ENCODE measurements around the gene CCNY. TPM values are rescaled to one million over a fixed set of nuclear protein-coding genes. Genes with fewer than 3 reads are reported as not detected.

CCNY gene
- total RNA-seq, 4 donors from 2014 or later, result 39.2 to 47.8 (median 40.9) TPM

DNA sequence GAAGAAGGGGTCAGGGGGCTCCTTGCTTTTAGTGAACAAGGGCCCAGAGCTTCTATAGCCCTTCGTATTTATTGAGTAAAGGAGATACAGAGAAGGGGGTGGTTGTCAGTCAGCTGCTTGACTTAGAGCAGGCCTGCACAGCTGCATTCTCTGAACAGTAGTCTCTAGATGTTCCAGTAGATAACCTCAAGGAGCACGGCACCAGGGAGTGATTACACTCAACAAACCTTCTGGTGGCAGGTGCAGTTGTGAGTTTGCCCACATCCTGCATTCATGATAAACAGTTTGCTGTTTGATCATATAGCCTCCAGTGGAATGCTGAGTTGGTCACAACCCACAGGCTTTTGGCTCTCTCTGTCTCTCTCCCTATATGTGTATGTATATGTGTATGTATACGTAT lies 198.8 kb downstream of the CCNY start:
- TF ChIP-seq, protein P1, sequence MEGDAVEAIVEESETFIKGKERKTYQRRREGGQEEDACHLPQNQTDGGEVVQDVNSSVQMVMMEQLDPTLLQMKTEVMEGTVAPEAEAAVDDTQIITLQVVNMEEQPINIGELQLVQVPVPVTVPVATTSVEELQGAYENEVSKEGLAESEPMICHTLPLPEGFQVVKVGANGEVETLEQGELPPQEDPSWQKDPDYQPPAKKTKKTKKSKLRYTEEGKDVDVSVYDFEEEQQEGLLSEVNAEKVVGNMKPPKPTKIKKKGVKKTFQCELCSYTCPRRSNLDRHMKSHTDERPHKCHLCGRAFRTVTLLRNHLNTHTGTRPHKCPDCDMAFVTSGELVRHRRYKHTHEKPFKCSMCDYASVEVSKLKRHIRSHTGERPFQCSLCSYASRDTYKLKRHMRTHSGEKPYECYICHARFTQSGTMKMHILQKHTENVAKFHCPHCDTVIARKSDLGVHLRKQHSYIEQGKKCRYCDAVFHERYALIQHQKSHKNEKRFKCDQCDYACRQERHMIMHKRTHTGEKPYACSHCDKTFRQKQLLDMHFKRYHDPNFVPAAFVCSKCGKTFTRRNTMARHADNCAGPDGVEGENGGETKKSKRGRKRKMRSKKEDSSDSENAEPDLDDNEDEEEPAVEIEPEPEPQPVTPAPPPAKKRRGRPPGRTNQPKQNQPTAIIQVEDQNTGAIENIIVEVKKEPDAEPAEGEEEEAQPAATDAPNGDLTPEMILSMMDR (IDR thresholded peaks at IDR 0.05; ENCODE audit: low read depth), result no peak

DNA sequence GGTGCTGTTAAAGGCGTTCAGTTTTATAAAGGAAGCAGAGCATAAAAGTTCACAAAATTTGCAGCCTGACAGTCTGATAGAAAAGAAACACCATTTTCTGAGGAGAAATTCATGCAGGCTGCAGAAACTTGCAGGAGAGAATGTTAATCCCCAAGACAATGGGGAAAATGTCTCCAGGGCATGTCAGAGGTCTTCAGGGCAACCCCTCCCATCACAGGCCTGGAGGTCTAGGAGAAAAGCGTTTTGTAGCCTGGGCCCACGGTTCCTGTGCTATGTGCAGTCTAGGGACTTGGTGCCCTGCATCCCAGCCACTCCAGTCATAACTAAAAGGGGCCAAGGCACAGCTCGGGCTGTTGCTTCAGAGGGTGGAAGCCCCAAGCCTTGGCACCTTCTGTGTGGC lies 200.5 kb downstream of the CCNY start:
- TF ChIP-seq, protein P1 (IDR thresholded peaks at IDR 0.05; ENCODE audit: low read depth), result no peak

DNA sequence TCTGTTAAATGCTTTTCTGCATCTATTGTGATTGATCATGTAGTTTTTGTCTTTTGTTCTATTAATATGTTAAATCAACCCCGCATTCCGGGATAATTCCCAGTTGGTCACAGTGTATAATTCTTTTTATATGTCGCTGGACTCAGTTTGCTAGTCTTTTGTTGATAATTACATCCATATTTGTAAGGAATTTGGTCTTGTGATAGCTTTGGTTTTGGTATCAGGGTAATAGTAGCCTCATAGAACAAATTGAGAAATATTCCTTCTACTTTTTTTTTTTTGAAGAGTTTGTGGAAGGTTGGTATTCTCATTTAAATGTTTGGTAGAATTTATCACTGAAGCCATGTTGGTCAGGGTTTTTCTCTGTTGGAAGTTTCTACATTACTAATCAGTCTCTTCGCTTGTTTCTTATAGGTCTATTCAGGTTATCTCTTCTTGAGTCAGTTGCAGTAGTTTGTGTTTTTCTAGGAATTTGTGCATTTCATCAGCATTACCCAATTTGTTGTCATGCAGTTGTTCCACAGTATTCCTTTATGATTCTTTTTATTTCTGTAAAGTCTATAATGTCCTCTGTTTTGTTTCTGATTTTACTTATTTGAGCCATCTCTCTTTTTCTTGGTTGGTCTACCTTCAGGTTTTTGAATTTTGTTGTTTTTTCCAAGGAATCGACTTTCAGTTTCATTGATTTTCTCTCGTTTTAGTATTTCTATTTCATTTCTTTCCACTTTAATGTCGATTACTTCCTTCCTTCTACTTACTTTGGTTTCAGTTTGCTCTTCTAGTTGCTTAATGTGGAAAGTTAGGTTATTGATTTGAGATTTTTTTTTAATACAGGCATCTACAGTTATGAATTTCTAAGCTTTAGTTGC lies 204.2 kb downstream of the CCNY start:
- TF ChIP-seq, protein P1 (IDR thresholded peaks at IDR 0.05; ENCODE audit: low read depth), result no peak

DNA sequence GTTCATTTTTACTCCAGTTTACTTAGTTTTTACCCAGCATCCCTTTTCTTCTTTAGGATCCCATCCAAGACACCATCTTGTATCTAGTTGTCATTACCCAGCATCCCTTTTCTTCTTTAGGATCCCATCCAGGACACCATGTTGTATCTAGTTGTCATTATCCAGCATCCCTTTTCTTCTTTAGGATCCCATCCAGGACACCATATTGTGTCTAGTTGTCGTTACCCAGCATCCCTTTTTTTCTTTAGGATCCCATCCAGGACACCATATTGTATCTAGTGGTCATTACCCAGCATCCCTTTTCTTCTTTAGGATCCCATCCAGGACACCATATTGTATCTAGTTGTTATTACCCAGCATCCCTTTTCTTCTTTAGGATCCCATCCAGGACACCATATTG lies 205.4 kb downstream of the CCNY start:
- TF ChIP-seq, protein P1 (IDR thresholded peaks at IDR 0.05; ENCODE audit: low read depth), result no peak

DNA sequence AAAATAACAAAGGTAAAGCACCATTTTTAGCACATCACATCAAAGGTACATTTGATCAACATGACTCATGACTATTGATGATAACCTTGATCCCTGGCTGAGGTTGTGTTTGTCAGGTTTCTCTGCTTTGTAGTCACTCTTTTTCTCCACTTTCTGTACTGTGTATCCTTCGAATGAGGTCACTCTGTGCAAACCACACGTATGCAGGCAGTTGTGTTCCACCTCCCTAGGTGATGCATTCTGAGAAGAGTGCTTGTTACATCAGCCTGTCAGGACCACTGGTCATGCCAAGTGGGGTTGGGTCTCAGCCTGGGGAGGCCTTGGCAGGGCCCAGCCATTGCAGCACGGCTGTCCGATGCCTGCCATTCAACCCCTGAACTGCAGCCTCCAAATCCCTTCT lies 206.0 kb downstream of the CCNY start:
- TF ChIP-seq, protein P1 (IDR thresholded peaks at IDR 0.05; ENCODE audit: low read depth), result no peak

DNA sequence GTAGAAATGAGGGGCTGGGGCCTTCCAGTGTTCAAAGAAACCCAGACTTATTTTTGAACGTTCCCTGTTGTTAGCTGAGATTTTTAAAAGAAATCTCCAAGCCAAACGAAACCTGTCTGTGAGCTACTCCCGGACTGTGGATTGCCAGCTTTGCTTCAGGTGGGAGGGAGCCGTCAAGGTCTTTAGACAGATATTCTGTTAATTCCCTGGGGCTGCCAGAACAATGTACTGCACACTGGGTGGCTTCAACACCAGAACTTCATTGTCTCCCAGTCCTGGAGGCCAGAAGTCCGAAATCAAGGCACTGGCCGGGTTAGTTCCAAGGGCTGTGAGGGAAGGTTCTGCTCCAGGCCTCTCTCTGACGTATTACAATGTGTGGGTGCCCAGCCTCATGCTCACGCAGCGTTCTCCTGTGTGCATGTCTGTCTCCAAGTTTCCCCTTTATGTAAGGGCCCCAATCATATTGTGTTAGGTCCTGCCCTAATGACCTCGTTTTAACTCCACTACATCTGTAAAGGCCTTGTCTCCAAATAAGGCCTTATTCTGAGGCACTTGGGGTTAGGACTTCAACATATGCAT lies 208.9 kb downstream of the CCNY start:
- TF ChIP-seq, protein P1 (IDR thresholded peaks at IDR 0.05; ENCODE audit: low read depth), result no peak

DNA sequence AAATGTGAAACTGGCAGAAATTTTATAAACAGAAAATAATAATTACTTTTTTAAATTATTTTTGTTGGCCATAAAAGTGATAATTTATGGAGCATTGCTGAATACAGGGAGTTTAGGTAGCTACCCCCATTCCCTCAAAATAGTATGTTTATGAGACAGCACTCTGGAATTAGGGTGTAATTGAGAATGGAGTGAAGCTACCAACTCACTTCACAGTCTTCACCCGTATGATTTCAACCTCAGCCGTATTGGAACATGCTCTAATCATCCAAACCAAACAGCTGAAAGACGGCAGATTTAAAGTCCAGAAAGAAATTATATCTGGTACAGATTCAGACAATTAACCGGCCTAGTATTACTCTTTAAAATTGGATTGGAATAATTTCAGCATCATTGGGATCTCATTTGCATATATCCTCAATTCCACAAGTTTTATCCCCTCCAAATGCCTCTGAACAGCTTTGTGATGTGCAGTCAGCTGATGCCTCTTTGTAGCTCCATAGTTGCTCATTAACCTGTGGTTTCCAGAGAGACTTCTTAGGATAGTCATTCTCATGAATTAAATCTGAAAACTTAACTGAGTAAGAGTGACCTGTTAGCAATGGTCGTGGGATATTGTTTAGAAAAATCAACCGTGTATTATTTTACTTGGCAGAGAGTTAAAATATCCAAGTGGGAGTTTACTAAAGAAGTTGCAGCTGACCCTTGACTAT lies 209.7 kb downstream of the CCNY start:
- TF ChIP-seq, protein P1 (IDR thresholded peaks at IDR 0.05; ENCODE audit: low read depth), result no peak
